LHCN-M2 (cell line): ENCODE measurements around the gene CENPP. TPM values are rescaled to one million over a fixed set of nuclear protein-coding genes. Genes with fewer than 3 reads are reported as not detected.
A peak's percentile ranks its signal among the peaks of the same experiment; 100 is the strongest.

Experiments used
- DNase-seq: peaks from one replicate; pipeline ENCODE4 v3.0.0-alpha.2; 2012; ENCODE audit warnings: low read depth
- polyA plus RNA-seq: library from polyadenylated mRNA; unstranded; fragments of >200 nt; gene quantifications from one replicate; pipeline ENCODE4 v1.2.1, GENCODE V29; 2012; ENCODE audit warnings: missing spikeins
- total RNA-seq: library from RNA; depleted of rRNA; stranded (reverse); fragments of >200 nt; gene quantifications from 2 replicates; pipeline ENCODE4 v1.2.3, GENCODE V29; 2014; rRNA removed

CENPP gene
- total RNA-seq = 12.0 and 14.6 TPM in 2 replicates
- 2.5 TPM for polyA plus RNA-seq

- peak; percentile 87 for DNase-seq
These were observed at the start of gene CENPP, which contains the start of gene NOL8 for GRCh38 chr9:92325269-92325990. Gene CENPP, plus strand, starts transcription at chr9:92325953. Gene NOL8, minus strand, starts transcription at chr9:92325350. Its CDS starts 1,189 bp downstream, at chr9:92324161.

GRCh38 chr9:92276331-92277032, 49.3 kb upstream of the CENPP start:
- DNase-seq = no peak

DNA sequence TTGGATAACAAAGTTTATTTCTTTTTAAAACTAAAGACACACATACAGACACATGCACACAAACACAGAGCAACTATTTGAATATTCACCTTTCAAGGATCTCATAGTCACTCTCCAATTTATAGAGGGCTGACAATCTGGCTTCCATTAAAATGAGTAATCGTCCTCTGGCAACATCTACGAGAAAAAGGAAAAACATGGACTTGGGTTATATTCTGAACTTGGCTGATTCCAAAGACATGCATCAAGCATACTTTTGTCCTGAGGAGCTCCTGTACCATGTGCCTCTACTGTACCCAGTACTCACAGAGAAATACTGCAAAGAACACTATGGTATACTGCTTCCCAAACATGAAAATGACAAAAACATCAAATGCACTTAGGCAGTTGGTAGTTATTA, 47.6 kb upstream of the CENPP start:
- DNase-seq = peak; percentile 4

DNA sequence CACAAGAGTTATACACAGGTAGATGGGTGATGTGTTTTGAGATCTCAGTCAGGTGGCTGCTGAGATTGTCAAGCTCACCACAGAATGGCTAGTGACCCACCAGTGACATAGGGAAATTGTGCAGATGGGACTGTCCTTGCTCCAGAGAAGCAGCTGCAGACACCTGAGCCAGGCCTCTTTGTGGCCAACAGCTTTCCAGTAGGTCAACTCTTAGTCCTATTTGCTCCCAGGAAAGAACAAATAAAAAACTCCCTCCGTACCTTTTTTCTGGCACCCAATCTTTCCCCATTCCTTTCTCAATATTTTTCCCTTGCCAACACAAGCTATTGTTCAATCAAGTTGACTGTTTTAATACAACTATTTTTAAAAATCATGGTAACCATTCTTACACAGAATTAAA, 46.5 kb upstream of the CENPP start:
- no peak for DNase-seq

DNA sequence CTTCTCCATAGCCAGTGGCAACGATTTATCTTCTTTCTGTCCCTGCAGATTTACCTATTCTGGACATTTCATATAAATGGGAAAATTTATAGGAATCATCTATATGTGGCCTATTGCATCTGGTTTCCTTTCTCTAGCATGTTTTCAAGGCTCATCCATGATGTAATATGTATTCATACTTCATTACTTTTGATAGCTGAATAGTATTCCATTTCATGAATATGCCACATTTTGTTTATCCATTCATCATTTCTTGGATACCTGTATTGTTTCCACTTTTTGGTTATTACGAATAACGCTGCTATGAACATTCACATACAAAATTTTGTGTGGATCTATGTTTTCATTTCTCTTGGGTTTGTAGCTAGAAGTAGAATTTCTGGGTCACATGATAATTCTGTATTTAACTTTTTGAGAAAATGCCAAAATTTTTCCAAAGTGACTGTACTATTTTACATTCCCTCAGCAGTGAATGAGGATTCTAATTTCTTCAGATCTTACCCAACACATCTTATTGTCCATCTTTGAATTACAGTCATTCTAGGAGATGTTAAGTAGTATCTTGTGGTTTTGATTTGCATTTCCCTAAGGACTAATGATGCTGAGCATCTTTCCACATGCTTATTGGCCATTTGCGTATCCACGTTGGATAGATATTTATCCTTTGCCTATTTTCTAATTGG, 35.9 kb upstream of the CENPP start:
- peak; percentile 38 for DNase-seq

GRCh38 chr9:92290785-92291429, 34.8 kb upstream of the CENPP start:
- no peak for DNase-seq

DNA sequence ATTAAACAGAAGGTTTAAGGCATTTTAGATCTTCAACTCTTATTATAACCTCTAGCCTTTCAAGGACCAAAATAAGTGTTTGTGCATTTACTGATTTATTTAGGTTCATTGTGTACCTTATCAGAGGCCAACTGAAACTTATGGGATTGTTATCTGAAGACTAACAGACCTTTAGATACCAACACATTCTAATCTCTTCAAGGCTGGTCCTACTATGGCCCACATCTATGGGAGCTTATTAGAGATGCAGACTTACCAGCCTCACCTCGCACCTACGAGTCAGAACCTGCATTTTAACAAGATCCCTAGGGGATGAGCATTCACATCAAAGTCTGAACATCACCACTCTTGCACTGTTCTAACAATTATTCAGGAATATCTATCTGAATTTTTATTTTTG, 34.2 kb upstream of the CENPP start:
- no peak for DNase-seq

DNA sequence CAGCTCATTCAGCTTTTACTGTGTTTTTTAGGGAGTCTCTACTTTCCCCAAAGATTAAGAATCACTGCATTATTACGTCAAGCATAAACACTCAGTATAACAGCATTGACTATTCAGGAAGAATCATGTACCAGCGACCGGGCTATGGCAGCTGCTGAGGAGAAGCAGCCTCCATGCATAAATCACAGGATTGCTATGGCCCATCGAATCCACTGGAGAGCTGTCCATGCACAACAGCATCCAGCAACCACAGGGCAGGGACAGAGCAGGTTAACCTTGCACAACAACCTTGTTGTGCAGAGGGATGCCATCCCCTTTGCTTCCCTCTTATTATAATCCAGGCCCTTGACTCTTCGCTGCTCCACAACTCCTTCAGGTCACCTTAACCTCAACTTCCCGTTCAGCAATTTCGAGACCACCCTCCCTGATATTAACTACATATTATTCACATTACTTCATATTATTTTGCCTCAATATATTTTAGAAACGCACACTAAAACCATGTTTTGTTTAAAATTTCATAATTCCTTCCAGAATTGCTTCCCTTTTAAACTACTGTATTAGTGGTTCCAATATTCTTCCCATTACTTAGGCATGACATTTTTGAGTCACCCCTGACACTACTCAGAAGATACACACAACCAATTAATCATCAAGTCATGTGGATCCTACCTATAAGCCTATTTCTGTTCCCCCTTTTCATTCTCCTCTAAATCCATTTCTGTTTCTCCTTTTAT, 33.2 kb upstream of the CENPP start:
- DNase-seq = peak; percentile 9

DNA sequence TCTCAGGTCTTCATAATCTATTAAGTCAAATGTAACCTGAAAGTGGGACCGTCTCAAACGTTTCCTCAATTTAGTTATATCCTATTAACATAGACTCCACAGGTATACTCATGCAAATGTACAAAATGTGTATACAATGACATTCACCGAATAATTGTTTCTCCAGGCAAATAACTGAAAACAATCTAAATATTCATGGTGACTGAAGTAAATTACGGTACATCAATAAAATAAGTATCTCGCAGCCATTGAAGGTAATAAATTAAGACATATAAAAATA, 32.7 kb upstream of the CENPP start:
- DNase-seq = no peak

DNA sequence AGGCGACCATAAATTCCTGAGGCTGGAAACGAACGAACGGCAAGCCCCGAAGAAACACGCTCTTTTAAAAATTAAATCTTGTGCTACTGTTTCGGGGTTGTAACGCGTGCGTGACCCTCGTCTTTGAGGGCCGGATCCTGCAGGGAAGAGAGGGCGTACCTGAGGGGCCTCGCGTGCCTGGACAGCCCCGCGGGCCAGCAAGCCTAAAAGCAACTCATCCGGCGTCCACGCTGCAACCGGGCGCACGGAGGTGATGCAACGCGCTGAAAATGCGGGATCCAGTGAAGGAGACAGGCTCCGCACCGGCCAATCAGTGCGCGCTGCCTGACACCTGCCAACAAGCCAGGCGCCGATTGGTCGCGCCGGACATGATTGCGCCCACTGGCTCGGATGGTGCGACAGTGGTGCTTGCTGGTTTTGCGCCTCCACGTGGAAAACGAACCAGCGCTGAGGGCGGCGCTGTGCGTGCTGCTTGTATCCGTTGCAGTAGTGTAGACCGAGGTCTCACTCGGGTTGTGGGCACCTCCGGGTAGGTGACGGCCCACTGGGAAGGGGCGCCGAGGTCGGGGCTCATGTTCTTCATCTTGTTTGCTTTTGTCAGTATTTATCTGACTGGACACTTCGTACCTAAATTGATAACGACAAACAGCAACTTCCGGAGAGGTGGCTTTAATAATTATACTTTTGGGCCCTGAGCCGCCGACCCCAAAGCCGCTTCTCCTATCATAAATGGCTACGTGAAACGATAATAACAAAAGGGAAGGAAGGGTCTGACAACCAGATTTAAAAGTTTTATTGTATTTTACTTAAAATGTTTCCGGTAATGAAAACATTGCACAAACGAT, 32.1 kb upstream of the CENPP start, which contains the start of gene IARS1:
TSS of gene IARS1 (minus strand) at position 246 of the 845 bp plus-strand sequence. CDS start 4,278 bp downstream, outside the sequence.
- DNase-seq = peak; percentile 97

- DNase-seq = peak; percentile 28
These were observed 31.5 kb upstream of the CENPP start for GRCh38 chr9:92294297-92294676.

DNA sequence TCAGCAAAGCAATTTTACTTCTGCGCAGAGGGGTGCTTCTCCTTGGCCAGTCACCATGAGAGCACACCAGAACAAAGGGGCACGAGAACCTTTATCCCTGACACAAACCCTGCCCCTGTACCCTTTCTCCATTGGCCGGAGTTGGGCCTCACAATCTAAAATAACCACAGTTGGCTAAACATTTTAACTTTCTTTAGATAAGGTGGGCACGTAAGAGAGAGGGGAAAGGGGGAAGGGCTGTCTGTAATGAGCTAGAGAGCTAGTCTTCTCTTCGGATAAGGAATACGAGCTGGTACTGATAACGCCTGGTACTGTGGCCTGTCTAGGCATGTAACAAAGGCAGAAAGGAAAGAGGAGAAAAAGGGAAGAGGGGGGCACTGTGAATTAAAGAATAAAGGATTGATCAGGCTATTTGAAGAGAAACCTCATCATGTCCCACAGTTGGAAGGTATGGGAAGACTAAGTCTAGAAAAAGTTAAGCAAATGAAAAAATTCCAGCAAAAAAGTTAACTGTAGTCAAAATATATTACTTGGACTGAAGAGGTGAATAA, 30.4 kb upstream of the CENPP start:
- no peak for DNase-seq

DNA sequence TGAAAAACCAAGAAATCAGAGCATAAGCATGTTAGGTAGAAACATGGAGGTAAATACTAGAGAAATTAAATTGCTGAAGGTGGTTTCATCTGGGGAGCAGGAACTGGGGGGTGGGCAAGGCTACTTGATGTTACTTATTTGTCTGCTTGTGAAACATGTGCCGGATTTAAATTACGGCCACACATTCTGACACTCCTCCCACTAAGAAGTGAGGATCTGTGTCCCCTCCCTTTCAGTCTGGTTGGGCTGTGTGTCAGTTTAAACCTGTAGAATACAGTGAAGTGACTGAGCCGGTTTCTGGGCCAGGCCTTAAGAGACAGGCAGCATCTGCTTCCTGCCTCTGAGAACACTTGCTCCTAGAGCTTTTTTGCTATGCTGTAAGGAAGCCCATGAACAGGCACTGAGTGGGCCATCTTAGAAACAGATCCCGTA, 29.9 kb upstream of the CENPP start:
- no peak for DNase-seq

- DNase-seq = no peak
These were observed 28.1 kb upstream of the CENPP start for GRCh38 chr9:92297611-92298010.

- DNase-seq = no peak
These were observed 27.7 kb upstream of the CENPP start for GRCh38 chr9:92298036-92298435.

GRCh38 chr9:92299116-92299515, 26.6 kb upstream of the CENPP start:
- no peak for DNase-seq

DNA sequence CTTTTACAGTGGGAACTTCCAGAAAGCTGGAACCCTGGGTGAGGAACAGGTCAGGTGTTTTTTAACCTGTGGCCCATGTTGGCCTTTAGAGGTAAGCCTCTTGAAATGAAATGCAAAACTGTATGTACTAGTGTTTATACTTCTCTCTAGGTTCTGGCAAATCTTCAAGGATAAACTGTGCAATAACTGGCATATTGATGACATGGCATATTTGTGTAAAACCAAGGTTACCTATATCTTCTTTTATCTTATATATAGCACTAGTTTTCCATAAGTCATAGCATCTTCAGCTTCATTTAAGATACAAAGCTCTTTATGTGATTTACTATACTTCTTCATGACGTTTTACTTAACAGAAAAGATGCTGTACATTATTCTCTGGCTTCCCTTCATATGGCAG, 24.8 kb upstream of the CENPP start:
- DNase-seq = no peak

DNA sequence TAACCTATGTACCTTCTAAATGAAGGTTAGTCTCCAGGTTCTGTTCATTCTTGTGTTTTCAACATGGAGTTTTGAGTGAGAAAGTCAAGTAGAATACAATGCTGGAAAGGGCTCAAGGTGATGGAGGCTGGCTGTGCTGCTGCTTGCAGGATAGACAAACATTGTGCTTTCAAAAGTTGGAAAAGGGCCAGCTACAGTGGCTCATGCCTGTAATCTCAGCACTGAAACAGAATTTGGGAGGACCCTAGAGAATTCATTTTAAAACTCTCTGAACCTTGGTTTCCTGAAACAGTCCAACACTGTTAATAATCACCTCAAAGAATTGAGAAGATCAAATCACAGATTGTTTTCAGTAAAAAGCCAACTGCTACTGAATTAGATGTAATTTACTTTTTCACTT, 16.9 kb upstream of the CENPP start:
- no peak for DNase-seq

GRCh38 chr9:92310562-92310961, 15.2 kb upstream of the CENPP start:
- peak; percentile 7 for DNase-seq
